ENCODE data around the gene CD55. TPM values are rescaled to one million over a fixed set of nuclear protein-coding genes. Genes with fewer than 3 reads are reported as not detected.

CD55 gene
- total RNA-seq, 1 experiment from 2014 or later = 17.3 TPM

DNA sequence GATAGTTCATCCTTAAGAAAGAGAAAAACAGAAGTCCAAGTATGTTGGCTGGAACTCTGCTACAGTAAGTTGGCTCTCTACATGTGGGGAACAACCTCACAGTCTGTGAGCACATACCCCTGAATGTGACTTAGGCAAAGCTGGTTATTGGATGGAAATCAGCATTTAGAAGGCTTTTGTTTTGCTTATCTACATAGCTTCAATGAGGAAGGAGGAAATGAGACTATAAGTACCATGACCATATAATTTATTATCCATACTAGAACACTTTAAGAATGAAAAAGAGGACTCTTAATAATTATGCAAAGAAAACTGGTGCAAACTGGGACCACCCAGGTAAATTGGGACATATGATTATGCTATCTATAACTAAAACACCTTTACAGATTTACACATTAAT is 31.7 kb upstream of the CD55 start:
- H3K14ac ChIP-seq (ENCODE audit: insufficient read depth, low read length) = no peak overlapping the region
- no peak overlapping the region for H3K4ac ChIP-seq (ENCODE audit: low read depth, low read length)
- H3K18ac ChIP-seq (ENCODE audit: insufficient read length, low read depth, low read length) = no peak overlapping the region
- no peaks in the 10 kb centered on the region for H3K9me3 ChIP-seq (ENCODE audit: control insufficient read depth, low read depth, low read length)
- Mint-ChIP-seq H3K27ac (no peak overlapping the region), H3K4me1 (peaks cover 19 to 27% of the 10 kb centered on the region in 2 experiments), H3K9me3 (peaks cover 24 to 25% of the 10 kb centered on the region in 2 experiments), H3K4me3 (no peak overlapping the region), H3K36me3 (ENCODE audit: insufficient read depth in 1 of 3, low read depth in 3 of 3) (peaks cover 11 to 22% (median 21%) of the 10 kb centered on the region in 3 experiments; a peak in 6 of 7 replicates), H3K27me3 (ENCODE audit: low read depth) (no peaks in the 10 kb centered on the region; the same call in none of the 2 replicates)
- no peak overlapping the region for H4K91ac ChIP-seq (ENCODE audit: insufficient read length, low read depth, low read length)
- DNase-seq = no peak
- H2BK120ac ChIP-seq (ENCODE audit: low read depth, low read length, poor library complexity, severe bottlenecking) = no peak overlapping the region
- H3K27ac ChIP-seq (ENCODE audit: insufficient read length, low read depth, low read length) = no peak overlapping the region
- H4K8ac ChIP-seq (replicated peaks; ENCODE audit: insufficient read length, low read depth, low read length) = no peak overlapping the region
- no peak overlapping the region for H2BK20ac ChIP-seq (ENCODE audit: low read depth, low read length, poor library complexity, severe bottlenecking)
- H2BK5ac ChIP-seq (ENCODE audit: insufficient read length, low read length) = no peak overlapping the region
- no peaks in the 10 kb centered on the region for H3K79me1 ChIP-seq (ENCODE audit: insufficient read depth, low read depth, low read length, poor library complexity, severe bottlenecking)
- H3K4me2 ChIP-seq (ENCODE audit: insufficient read depth, insufficient read length, low read length) = no peak overlapping the region
- H4K20me1 ChIP-seq (ENCODE audit: control insufficient read depth, insufficient read depth, insufficient read length) = no peaks in the 10 kb centered on the region
- H3K56ac ChIP-seq (ENCODE audit: insufficient read length, low read depth, low read length) = no peak overlapping the region
- peaks cover 5% of the 10 kb centered on the region; the same call in 1 of the 2 replicates for H3K4me1 ChIP-seq (ENCODE audit: insufficient read depth, low read length)
- no peak overlapping the region for H2AFZ ChIP-seq (ENCODE audit: low read length)
- no peaks in the 10 kb centered on the region for H3K23me2 ChIP-seq (ENCODE audit: insufficient read length, low read depth, low read length, poor library complexity, severe bottlenecking)
- H4K5ac ChIP-seq (ENCODE audit: insufficient read length, low read depth, low read length) = no peak overlapping the region
- no peak overlapping the region for H3K23ac ChIP-seq (ENCODE audit: insufficient read length, low read depth, low read length)
- H3T11ph ChIP-seq (ENCODE audit: low read length) = no peak overlapping the region
- TF ChIP-seq, protein P1, sequence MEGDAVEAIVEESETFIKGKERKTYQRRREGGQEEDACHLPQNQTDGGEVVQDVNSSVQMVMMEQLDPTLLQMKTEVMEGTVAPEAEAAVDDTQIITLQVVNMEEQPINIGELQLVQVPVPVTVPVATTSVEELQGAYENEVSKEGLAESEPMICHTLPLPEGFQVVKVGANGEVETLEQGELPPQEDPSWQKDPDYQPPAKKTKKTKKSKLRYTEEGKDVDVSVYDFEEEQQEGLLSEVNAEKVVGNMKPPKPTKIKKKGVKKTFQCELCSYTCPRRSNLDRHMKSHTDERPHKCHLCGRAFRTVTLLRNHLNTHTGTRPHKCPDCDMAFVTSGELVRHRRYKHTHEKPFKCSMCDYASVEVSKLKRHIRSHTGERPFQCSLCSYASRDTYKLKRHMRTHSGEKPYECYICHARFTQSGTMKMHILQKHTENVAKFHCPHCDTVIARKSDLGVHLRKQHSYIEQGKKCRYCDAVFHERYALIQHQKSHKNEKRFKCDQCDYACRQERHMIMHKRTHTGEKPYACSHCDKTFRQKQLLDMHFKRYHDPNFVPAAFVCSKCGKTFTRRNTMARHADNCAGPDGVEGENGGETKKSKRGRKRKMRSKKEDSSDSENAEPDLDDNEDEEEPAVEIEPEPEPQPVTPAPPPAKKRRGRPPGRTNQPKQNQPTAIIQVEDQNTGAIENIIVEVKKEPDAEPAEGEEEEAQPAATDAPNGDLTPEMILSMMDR (conservative IDR thresholded peaks at IDR 0.05) = no peak
- no peak overlapping the region for H2AK5ac ChIP-seq (ENCODE audit: insufficient read length, low read length)
- no peak overlapping the region for H3K9ac ChIP-seq (ENCODE audit: extremely low read depth, insufficient read length, low read length)
- no peaks in the 10 kb centered on the region for H3K79me2 ChIP-seq (ENCODE audit: insufficient read depth, low read length)
- H2BK12ac ChIP-seq (ENCODE audit: insufficient read length, low read depth, low read length) = no peak overlapping the region
- no peaks in the 10 kb centered on the region for H3K27me3 ChIP-seq (ENCODE audit: insufficient read depth, low read length)
- no peak overlapping the region for H2BK15ac ChIP-seq (ENCODE audit: low read depth, low read length)
